NAMALWA (cell line): ENCODE results near the gene ZNF23.

Experiments used
- DNase-seq: peaks from one replicate; pipeline ENCODE4 v3.0.0-alpha.2; 2015; ENCODE audit warnings: low spot score

The ZNF23 gene

DNA sequence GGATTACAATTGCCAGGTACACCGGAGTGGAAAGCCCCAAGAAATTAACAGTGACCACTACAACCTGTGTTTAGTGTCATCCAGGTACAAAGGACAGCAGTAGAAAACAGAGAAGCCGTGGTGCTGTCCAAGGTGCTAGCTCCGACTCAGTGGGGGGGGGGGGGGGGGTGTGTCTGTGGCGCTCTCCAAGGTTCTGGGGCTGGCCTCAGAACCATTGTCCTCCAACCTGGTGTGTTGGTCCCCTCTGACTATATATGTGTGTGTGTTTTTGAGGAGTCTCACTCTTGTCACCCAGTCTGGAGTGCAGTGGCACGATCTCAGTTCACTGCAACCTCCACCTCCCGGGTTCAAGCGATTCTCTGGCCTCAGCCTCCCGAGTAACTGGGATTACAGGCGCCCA is 5.8 kb upstream of the ZNF23 start:
- DNase-seq = peak; percentile 47

DNA sequence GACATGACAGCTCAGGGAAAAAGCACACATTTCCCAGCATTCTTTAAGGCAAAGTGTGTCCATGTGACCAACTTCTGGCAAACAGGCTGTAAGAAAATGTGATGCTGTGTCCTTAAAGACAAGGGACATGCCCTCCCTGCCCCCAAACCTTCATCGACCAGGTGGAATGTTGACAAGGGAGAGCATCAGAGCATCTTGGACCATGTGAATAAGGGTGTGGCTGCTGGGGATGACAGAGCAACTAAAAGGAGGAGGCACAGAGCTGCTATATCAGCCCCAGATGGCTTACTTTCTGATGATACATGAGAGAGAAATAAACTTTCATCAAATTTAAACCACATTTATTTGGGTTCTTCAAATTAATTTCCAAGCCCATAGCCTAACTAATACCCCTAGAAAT is 2.2 kb upstream of the ZNF23 start:
- DNase-seq = no peak

DNA sequence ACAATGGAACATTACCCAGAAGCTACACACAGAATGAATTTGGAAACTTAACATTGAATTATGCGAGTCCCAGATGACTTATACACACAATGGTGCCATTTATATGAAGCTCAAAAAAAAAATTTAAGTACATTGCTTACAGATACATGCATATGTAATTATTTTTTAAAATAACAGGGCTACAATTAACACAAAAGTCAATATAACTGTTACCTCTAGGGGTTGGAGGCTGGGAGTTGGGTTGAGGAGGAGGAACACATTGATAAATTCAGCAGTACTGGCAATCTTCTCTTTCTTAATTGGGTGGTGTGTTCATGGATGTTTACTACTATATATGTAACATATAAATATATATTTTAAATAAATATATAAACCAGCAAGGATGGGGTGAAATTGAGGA is 1.1 kb downstream of the ZNF23 start:
- DNase-seq = peak; percentile 23

DNA sequence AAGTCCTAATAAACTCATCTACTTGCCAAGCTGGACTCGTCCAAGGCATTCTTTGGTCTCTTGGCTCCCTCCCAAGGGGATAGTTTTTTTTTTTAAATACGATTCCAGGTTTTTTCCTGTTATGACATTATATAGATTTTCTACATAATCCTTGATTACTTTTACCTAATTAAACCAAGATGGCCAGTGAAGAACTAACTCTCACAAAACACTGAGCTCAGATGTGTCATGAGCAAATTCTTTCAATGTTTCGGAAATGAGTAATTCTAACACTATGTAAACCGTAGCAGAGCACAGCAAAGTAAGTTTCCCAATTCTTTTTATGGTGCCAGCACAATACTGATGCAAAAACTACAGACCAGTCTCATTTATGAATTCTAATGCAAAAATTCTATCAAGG is 1.8 kb downstream of the ZNF23 start:
- no peak for DNase-seq

DNA sequence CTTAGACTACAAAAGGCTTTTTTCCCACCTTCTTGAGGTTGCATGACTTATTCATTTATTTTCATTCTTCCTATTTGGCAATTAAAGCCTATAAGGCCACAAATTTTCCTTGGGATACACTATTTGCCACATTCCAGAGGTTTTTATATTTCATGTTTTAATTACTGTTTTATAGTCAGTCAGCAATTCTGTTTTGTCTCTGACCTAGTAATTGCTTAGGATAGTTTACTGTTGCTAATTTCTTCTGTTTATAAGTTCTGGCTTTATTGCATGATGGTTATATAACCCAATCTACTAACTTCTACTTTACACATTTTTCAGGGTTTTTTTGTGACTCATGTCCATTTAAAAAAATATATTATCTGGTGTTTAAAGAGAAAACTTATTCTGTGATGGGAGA is 2.5 kb downstream of the ZNF23 start:
- DNase-seq = no peak

DNA sequence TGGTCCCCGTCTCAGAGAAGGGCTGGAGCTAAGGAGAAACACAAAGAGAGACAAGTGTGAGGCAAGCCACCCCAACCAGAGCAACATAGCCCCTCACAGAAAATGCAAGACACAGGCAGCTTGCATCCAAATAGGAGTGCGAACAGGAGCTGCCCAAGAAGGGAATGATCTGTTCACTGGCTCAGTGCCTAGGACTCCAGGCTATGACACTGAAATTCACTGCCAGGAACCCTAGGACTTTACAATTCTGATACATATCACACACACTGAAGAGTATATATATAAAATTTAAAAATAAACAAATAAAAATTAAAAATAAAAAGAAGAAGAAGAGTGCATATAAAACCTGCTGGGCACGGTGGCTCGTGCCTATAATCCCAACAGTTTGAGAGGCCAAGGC is 5.2 kb downstream of the ZNF23 start:
- DNase-seq = no peak

DNA sequence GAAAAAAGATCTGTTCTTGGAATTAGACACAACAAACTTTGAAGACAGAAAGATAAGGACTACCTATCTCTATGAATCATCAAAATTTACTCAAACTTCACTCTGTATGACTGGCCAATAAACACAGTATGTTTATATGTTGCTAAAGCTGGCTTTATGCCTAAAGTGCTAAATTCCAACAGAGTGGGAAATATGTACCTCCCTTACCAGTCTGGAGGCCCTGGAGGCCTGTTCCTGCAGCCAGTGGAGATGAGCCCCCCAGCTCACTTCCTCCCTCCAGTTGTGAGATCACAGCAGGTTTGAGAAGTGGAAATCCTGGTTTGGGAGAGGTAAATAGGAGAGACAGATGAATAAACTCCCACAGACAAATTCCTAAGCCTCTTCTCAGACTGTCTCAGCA is 9.0 kb downstream of the ZNF23 start:
- DNase-seq = no peak

DNA sequence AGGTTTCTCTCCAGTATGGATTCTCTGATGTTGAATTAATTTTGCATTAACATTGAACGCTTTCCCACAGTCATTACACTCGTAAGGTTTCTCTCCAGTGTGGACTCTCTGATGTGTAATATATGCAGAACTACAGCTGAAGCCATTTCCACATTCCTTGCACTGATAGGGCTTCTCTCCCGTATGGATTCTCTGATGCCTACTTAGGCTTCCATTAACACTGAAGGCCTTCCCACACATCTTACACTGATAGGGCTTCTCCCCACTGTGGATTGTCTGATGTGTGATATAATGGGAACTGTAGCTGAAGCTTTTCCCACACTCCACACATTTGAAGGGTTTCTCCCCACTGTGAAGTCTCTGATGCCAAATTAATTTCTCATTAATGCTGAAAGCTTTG is 13.0 kb downstream of the ZNF23 start:
- no peak for DNase-seq

DNA sequence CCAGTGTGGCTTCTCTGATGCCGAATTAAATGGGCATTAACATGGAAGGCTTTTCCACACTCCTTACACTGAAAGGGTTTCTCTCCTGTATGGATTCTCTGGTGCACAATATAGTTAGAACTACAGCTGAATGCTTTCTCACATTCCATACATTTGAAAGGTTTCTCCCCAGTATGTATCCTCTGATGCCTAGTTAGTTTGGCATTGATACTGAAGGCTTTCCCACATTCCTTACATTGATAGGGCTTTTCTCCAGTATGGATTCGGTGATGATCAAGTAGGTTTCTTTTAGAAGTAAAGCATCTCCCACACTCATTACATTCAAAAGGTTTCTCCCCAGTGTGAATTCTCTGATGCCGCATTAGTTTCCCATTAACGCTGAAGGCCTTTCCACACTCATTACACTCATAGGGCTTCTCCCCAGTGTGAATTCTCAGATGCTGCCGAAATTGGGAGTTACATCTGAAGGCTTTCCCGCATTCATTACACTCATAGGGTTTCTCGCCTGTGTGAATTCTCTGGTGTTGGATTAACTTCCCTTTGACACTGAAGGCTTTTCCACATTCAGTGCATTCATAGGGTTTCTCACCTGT is 13.7 kb downstream of the ZNF23 start:
- no peak for DNase-seq

DNA sequence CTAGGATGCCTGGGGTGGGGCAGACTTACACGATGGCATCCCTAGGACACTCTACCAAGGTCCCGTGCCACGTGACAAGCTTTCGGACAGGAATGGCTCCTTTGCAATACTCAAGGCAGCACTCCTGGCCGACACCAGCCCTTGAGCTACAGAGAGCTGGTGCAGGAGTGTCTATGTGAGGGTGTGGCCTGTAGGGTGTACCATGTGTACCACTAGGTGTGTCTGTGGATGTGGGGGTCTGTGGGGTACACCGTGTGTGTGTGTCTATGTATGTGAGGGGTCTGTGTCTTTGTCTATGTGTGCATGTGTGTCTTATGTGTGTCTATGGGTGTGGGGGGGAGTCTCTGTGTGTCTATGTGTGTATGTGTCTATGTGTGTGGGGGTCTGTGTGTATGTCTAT is 18.3 kb downstream of the ZNF23 start:
- DNase-seq = no peak

DNA sequence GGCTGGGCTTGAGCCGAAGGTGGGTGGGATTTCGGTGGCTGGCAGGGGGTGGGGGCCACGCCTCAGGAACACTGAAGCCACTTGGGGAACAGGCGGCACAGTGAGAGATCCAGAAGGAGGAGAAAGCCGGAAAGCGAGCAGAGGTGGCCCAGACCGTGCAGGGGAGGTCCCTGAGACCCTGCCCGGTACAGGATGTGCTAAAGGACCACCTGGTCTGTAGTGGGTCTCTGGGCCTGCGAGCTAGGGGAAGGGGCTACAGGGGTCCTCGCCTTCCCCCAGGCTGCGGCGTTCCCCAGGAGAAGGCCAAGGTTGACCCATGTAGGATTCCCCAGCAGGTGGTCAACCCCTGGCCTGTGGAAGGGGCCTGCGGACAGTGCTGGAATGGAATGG is 20.0 kb downstream of the ZNF23 start, which contains the start of gene TLE7:
Gene TLE7, minus strand, starts transcription at position 4 of the 390 bp plus-strand sequence. CDS start 8,730 bp downstream, outside the sequence.
- no peak for DNase-seq

DNA sequence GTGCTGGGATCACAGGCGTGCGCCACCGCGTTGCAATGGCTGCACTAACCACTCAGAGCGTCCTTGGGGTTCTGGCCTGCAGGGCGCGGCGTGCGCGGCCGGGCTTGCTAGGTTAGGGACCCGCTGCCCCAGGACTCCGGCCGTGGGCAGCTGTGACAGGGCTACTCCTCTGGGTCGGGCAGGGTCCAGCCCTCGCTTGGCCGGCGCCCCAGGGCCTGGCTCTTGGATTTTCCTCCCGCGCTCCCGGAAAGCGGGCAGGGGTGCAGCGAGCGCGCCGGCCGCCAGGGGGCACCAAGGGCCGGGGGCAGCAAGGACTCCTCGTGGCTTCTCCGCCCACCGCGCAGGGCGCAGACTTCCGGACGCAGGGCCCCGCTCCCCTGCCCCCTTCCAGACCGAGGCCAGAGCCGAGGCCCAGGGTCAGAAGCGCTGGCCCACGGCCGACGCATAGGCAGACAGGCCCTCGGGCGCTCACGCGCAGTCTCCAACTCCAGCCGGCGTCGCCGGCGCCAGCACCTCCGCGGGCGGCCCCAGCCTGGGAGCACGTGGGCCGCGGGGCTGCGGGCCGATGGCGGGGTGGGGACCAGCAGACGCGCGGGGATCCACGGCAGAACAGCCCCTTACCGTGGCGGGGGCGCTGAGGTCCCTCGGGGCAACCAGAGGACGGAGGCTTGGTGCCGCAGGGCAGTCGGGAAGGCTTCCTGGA is 20.5 kb downstream of the ZNF23 start:
- DNase-seq = no peak

DNA sequence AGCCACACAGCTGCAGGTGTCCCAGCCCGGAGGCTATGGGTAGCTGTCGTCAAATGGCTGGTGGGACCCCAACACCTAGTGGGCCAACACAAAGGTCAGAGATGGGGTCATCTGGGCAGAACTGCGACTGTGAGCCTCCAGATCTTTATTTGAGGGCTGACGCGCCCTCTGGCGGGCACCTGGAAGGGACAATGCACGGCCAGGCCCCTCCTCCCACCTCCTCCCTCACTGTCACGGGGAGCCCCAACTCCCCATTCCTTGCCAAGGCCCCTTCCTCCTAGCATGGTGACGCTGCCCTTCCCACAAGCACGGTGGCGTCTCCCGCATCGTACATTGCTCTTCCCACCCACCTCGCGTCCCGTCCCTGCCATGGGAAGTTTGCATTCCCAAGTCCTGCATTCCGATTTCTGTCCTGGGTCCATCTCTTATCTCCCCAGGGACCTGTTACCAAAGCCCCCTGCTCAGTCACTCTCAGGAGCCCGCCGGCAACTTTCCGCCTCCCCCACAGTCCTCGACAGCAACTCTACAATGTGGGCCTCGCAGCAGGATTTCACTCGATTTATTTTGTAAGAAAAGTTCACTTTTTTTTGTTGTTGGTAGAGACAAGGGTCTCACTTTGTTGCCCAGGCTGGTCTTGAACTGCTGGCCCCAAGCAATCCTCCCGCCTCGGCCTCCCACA is 21.2 kb downstream of the ZNF23 start:
- peak; percentile 30 for DNase-seq

DNA sequence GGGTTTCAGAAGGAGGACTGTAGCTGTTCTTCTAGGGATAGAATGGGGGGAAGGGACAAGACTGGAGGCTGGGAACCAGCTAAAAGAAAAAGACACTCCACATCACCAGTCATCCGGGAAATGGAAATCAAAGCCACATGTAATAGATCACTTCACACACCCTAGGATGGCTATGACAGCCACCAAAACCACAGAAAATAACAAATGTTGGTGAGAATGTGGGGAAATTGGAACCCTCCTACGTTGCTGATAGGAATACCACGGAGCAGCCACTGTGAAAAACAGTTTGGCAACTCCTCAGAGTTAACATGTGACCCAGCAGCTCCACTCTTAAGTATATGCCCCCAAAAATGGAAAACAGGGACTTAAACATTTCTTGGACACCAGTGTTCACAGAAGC is 22.5 kb downstream of the ZNF23 start:
- no peak for DNase-seq

DNA sequence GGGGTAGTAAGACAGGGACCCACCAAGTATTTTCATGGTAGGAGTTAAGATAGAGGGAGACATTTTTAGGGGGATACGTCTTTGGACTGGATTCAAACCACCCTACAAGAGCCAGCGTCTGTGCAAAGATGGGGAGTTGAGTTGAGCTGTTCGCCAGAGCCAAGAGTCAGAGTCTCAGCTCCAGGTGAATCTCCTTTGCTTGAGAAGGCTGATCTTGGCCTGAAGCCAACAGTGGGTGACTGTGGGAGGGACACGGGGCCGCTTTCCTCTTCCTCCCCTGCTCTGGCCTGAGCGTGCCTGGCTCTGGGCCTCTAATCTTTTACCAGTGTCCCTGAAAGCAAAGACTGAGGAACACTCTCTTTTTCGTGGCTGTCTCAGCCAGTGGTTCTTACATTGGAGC is 25.6 kb downstream of the ZNF23 start:
- DNase-seq = no peak

DNA sequence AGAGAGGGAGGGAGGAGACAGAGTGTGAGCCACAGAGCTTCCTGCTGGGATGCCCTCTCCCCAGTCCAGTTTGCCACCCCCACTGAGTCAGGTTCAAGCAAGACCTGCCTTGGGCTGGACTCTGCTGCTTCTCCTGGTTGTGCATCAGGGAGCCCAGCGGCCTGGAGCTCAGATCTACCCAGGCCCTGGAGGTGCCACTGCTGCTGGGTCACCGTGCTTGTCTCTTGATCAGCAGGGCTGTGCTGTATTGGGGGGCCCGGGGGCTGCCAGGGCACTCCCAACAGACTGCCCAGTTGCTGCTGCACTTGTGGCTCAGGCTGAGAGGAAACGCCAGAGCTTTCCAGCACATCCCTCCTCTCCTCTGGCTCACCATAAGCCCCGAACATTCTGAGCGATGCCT is 29.1 kb downstream of the ZNF23 start:
- no peak for DNase-seq

DNA sequence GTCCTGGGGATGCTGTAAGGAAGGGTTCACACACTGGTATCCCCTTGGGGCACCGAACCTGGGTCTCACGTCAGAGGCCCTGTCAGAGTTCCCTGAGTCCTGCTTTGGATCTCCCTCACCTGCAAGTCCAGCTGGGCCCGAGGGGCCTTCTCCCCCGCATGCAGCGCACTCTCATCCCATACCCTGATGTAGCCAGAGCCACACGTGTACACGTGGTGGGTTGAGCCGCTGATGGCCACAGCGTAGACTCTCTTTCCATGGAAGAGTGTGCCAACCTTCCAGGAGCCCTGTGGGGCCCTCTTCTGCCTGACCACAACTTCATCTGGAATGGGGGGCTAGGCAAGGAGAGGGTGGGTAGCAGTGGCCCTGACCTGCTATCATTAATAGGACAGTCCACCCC is 30.1 kb downstream of the ZNF23 start:
- no peak for DNase-seq

DNA sequence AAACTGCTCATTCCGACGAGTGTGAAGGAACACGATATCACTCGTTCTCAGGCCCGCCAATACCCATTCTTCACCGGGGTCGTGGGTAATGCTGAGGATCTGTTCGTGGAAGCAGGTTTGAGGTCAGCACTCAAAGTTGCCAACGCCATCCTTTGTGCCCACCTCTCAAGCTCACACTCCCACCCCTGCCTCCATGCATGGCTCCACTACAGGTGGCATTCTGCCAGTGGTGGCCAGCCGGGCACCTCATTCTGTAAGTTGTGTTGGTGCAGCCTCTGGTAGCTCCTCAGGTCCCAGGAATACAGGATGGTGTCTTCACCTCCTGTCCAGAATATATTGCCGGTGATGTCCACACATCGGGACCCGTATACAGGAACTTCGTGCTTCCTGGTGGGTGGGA is 30.9 kb downstream of the ZNF23 start:
- no peak for DNase-seq

DNA sequence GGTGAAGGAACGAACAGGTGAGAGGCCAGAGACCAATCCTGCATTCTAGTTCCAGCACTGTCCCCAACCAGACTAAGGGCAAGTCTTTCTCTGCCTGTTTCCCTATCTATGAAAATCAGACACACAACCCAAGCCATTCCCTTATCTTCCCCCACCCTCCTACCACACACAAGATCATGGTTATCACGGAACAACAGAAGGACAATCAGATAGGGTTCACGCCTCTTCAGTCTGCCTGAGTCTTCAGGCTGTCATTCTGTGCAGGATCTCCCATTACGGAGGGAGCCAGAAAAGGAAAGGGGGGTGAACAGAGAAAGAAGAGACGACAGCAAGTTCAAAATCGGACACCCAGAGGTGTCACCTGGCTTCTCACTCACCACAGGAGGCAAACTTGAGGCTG is 31.3 kb downstream of the ZNF23 start:
- no peak for DNase-seq

DNA sequence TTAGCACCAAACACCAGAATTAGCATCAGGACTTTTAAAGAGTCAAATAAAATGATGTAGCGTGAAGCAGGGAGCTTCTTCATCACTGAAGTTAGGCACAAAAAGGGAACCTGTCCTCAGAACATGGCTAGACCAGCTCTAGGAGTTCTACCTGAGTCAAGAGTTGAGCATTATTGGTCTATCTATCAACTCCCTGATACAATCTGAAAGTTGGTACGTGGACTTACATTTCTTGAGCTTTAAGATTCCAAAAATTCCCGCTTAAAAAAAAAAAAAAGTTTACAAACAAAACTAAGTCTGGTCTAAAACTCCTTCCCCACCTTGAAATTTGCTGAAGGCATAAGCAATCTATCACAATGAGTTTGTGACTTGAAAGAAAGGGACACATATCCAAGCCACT is 32.5 kb downstream of the ZNF23 start:
- no peak for DNase-seq

DNA sequence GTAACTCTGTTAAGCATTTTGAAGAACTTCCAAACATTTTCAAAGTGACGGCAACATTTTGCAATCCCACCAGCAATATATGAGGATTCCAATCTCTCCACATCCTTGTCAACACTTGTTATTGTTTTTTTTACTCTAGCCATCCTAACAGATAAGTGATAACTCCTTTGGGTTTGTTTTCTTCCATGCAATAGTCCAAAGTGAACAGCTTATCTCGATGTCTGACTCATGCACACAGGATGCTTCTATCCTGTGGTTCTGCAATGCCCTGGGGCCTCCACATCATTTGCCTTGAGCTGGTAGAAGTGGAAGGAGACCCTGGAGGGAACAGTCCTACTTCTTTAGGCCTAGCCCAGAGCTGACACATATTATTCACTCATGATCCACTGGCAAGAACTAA is 33.2 kb downstream of the ZNF23 start:
- no peak for DNase-seq

DNA sequence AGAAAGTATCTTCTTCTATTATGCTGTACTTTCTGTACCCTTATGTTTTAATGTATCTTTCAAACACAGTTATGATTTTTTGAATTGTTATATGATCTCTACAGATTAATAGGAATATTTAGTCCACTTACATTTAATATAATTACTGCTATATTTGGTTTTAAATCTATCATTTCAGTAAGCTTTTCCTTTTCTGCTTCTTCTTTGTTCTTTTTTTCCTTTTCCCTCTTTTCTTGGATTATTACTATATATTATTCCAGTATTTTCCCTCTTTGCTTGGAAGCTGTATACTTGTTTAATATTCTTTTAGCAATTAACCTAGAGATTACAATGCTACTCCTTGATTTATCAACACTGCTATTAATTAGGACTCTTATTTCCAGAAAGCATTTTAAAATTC is 33.7 kb downstream of the ZNF23 start:
- DNase-seq = no peak

DNA sequence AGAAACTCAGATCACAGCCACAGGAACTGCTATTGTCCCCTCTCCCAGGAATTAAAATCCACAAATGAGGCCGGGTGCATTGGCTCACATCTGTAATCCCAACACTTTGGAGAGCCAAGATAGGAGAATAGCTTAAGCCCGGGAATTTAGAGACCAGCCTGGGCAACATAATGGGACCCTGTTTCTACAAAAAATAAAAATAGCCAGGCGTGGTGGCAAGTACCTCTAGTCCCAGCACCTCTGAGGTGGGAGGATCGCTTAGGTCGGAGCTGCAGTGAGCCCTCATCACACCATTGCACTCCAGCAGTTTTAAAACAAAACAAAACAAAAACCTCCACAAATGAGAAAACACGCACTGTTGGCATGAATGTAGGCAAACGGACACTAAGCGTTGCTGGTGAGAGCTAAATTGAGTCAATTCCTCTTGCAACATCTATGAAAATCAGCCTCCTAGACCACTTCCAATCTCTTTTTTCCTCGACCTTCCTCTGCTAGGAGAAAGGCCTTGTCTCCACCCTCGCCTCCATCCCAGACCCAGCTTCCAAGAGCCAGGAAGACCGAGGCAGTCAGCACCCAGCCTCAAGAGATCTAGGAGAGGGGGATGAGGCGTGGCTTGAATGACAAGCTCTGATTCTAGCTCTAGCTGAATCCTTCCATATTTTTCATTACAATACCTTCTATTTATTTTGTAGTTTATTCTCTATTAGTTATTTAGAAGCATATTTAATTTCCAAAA is 35.0 kb downstream of the ZNF23 start:
- no peak for DNase-seq
